ENCODE results near the gene MRPL55.
"Not testable (repeated sequence)": the region's sequence is repeated elsewhere in the genome, so short reads cannot be mapped to it uniquely, and the experiment has no call there.

Gene MRPL55

GRCh38 chr1:228118040-228118439, 8.9 kb upstream of the MRPL55 start:
- no peak for TF ChIP-seq CTCF (conservative IDR thresholded peaks at IDR 0.05; ENCODE audit: low read depth)
- ChIA-PET CTCF (no interaction called here), POLR2A (ENCODE audit: low non-redundant PET) (no interaction called here)
- DNase-seq (ENCODE audit: low spot score): no peak
- no peak overlapping the region for H3K27ac ChIP-seq

GRCh38 chr1:228117335-228117734, 8.2 kb upstream of the MRPL55 start:
- CTCF ChIA-PET: no interaction called here
- POLR2A ChIA-PET (ENCODE audit: low non-redundant PET): no interaction called here
- no peak for TF ChIP-seq CTCF (conservative IDR thresholded peaks at IDR 0.05; ENCODE audit: low read depth)
- DNase-seq (ENCODE audit: low spot score): no peak
- H3K27ac ChIP-seq: no peak overlapping the region

GRCh38 chr1:228114827-228115226, 5.7 kb upstream of the MRPL55 start:
- no peak for DNase-seq (ENCODE audit: low spot score)
- CTCF ChIA-PET: no interaction called here
- no peak overlapping the region for H3K27ac ChIP-seq
- TF ChIP-seq CTCF (conservative IDR thresholded peaks at IDR 0.05; ENCODE audit: low read depth): no peak
- POLR2A ChIA-PET (ENCODE audit: low non-redundant PET): no interaction called here

- POLR2A ChIA-PET (ENCODE audit: low non-redundant PET): no interaction called here
- CTCF ChIA-PET: interaction anchor here (0.7 kb wide), 1 partner anchor 100 kb away, joined by 3 read pairs; no protein-coding TSS in a partner anchor
- DNase-seq (ENCODE audit: low spot score): no peak
- TF ChIP-seq CTCF (conservative IDR thresholded peaks at IDR 0.05; ENCODE audit: low read depth): no peak
- H3K27ac ChIP-seq: no peak overlapping the region
These were observed 3.5 kb upstream of the MRPL55 start for GRCh38 chr1:228112617-228113016.

- no peak for TF ChIP-seq CTCF (conservative IDR thresholded peaks at IDR 0.05; ENCODE audit: low read depth)
- CTCF ChIA-PET: interaction anchor here (0.5 to 0.7 kb wide), 2 partner anchors 99 to 352 kb away, joined by 3 read pairs; no protein-coding TSS in a partner anchor
- POLR2A ChIA-PET (ENCODE audit: low non-redundant PET): no interaction called here
- DNase-seq (ENCODE audit: low spot score): no peak
- no peak overlapping the region for H3K27ac ChIP-seq
These were observed 3.1 kb upstream of the MRPL55 start for GRCh38 chr1:228112167-228112566.

- POLR2A ChIA-PET (ENCODE audit: low non-redundant PET); H3K27ac ChIP-seq; DNase-seq (ENCODE audit: low spot score): not testable (repeated sequence)
- CTCF ChIA-PET: interaction anchor here (0.6 to 1.0 kb wide), 2 partner anchors 10 to 105 kb away, joined by 3 read pairs; no protein-coding TSS in a partner anchor
These were observed 2.2 kb upstream of the MRPL55 start for GRCh38 chr1:228111315-228111714.

GRCh38 chr1:228110556-228110955, 1.5 kb upstream of the MRPL55 start:
- ChIA-PET POLR2A (ENCODE audit: low non-redundant PET) (interaction anchor here (0.6 to 0.7 kb wide), 2 partner anchors 12 kb away, joined by 3 read pairs; no protein-coding TSS in a partner anchor), CTCF (interaction anchor here (0.6 to 1.0 kb wide), 3 partner anchors 11 to 111 kb away, joined by 3 to 5 read pairs (median 3); no protein-coding TSS in a partner anchor)
- DNase-seq (ENCODE audit: low spot score): no peak
- TF ChIP-seq CTCF (conservative IDR thresholded peaks at IDR 0.05; ENCODE audit: low read depth): no peak
- no peak overlapping the region for H3K27ac ChIP-seq
